Nephron progenitor cell (in vitro differentiated cells): ENCODE measurements around the gene CEP63.

ENCODE experiments used
- DNase-seq: peaks from one replicate; pipeline ENCODE4 v3.0.0; 2021
- H3K27ac Mint-ChIP-seq: 2 replicates; pipeline ENCODE4 v1.8.0; 2021; ENCODE audit warnings: mild to moderate bottlenecking, moderate library complexity, mixed read lengths
- H3K27me3 Mint-ChIP-seq: 2 replicates; pipeline ENCODE4 v1.8.0; 2021; ENCODE audit warnings: mild to moderate bottlenecking, low read depth, mixed read lengths; ENCODE audit not compliant: poor library complexity
- H3K36me3 Mint-ChIP-seq: 2 replicates; pipeline ENCODE4 v1.8.0; 2021; ENCODE audit warnings: low read depth, mixed read lengths
- H3K4me1 Mint-ChIP-seq: 2 replicates; pipeline ENCODE4 v1.8.0; 2021; ENCODE audit warnings: mixed read lengths
- H3K4me3 Mint-ChIP-seq: 2 replicates; pipeline ENCODE4 v1.8.0; 2021; ENCODE audit warnings: mild to moderate bottlenecking, moderate library complexity, mixed read lengths
- H3K9me3 Mint-ChIP-seq: 2 replicates; pipeline ENCODE4 v1.8.0; 2021; ENCODE audit warnings: mild to moderate bottlenecking, moderate library complexity, mixed read lengths
- TF ChIP-seq, protein P1 (sequence below): fragments of 200-600 bp; sonication (generic); IDR thresholded peaks from 2 replicates; pipeline ENCODE4 v1.5.0; 2021; ENCODE audit warnings: antibody characterized with exemption

CEP63 gene

DNA sequence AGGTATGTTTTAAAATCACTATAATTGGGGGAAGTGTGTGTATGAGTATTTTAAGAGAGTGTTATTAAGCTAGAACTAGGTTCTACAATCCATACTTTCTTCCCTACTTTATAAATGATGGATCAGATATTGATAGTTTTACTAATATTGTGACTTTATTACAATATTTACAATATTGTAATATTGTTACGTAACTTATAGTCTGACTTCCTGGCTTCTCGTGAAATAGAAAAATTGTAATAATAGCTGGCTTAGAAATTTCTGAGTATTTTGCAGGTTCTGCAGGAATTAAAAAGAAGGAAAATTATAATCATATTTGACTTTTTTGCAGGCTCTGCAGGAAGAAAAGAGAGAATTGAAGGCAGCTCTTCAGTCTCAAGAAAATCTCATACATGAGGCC is 60.0 kb downstream of the CEP63 start:
- H3K4me3 Mint-ChIP-seq, result no peak overlapping the region
- no peak overlapping the region for H3K27ac Mint-ChIP-seq
- H3K27me3 Mint-ChIP-seq, result no peaks in the 10 kb centered on the region

DNA sequence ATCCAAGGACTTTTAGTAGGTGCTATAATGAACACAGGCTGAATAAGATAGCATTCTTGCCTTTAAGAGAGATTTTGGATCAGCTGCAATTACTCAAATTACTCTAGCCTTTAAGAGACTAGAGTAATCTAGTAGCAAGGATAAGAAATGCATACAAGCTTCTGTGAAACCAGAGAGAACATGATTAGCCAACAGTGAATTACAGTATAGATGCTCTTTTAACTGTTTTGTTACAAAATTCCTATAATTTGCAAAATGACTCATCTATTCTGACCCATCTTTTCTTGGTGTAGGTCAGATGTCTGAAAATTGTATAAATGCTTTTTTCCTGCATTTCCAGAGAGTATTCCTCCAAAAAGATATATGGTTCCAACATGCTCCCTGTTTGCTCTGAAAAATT is 66.9 kb downstream of the CEP63 start:
- no peak for DNase-seq
- Mint-ChIP-seq H3K36me3 (peaks cover 66% of the 10 kb centered on the region), H3K4me1 (peaks cover 13% of the 10 kb centered on the region), H3K4me3 (no peak overlapping the region), H3K27ac (no peak overlapping the region), H3K27me3 (no peaks in the 10 kb centered on the region), H3K9me3 (no peaks in the 10 kb centered on the region)
- TF ChIP-seq, protein P1, sequence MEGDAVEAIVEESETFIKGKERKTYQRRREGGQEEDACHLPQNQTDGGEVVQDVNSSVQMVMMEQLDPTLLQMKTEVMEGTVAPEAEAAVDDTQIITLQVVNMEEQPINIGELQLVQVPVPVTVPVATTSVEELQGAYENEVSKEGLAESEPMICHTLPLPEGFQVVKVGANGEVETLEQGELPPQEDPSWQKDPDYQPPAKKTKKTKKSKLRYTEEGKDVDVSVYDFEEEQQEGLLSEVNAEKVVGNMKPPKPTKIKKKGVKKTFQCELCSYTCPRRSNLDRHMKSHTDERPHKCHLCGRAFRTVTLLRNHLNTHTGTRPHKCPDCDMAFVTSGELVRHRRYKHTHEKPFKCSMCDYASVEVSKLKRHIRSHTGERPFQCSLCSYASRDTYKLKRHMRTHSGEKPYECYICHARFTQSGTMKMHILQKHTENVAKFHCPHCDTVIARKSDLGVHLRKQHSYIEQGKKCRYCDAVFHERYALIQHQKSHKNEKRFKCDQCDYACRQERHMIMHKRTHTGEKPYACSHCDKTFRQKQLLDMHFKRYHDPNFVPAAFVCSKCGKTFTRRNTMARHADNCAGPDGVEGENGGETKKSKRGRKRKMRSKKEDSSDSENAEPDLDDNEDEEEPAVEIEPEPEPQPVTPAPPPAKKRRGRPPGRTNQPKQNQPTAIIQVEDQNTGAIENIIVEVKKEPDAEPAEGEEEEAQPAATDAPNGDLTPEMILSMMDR, result no peak

More for the DNA sequence above, 60.0 kb downstream of the CEP63 start:
- H3K9me3 Mint-ChIP-seq, result no peaks in the 10 kb centered on the region
- TF ChIP-seq, protein P1, result no peak
- peaks cover 7% of the 10 kb centered on the region for H3K4me1 Mint-ChIP-seq
- DNase-seq, result no peak
- H3K36me3 Mint-ChIP-seq, result peaks cover 53% of the 10 kb centered on the region

DNA sequence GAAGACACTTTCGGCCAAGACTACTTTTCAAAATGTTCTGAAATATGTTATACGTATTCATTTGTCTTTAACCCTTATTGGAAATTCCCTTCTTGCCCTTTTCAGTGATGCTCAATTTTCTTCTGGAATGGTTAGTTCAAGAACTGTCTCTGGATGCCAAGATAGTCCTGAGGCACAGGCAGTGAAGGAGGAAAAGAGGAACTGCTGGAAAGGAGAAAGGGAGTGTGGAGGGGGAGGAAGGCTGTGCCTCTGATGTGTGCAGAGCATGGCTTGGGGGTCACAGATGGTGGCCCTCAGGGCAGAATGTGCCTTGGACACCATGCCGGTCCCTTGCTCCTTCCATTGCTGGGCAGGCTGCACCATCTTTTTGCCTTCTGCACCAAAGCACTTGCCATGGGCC is 73.7 kb downstream of the CEP63 start:
- no peak overlapping the region for H3K4me3 Mint-ChIP-seq
- H3K27me3 Mint-ChIP-seq, result no peaks in the 10 kb centered on the region
- peaks cover 59% of the 10 kb centered on the region for H3K36me3 Mint-ChIP-seq
- TF ChIP-seq, protein P1, result no peak
- no peaks in the 10 kb centered on the region for H3K4me1 Mint-ChIP-seq
- no peak overlapping the region for H3K27ac Mint-ChIP-seq
- no peak for DNase-seq
- no peaks in the 10 kb centered on the region for H3K9me3 Mint-ChIP-seq

- Mint-ChIP-seq H3K36me3 (peaks cover 57% of the 10 kb centered on the region), H3K4me1 (no peaks in the 10 kb centered on the region), H3K27me3 (no peaks in the 10 kb centered on the region), H3K4me3 (no peak overlapping the region), H3K27ac (no peak overlapping the region), H3K9me3 (peaks cover 2% of the 10 kb centered on the region)
- no peak for DNase-seq
- TF ChIP-seq, protein P1, result no peak
These were observed 76.2 kb downstream of the CEP63 start for GRCh38 chr3:134562055-134562454.

DNA sequence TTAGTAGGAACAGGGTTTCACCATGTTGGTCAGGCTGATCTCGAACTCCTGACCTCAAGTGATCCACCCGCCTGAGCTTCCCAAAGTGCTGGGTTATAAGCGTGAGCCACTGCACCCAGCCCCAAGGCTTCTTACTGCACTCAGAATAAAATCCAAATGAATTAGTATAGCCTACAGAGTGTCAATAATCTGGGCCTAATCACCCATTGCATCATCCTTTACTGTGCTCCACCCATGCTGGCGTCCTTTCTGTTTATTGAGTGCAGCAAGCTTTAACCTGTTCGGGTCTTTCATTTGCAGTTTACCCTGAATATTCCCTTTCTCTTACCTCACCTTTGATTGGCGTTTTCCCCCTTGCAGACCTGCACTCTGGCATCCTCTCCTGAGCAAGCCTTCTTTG is 77.7 kb downstream of the CEP63 start:
- Mint-ChIP-seq H3K4me3 (no peak overlapping the region), H3K27me3 (no peaks in the 10 kb centered on the region), H3K36me3 (peaks cover 60% of the 10 kb centered on the region), H3K4me1 (no peaks in the 10 kb centered on the region), H3K27ac (no peak overlapping the region), H3K9me3 (peaks cover 11% of the 10 kb centered on the region)
- TF ChIP-seq, protein P1, result no peak
- no peak for DNase-seq

GRCh38 chr3:134564991-134565390 is 79.1 kb downstream of the CEP63 start:
- TF ChIP-seq, protein P1, result no peak
- peaks cover 25% of the 10 kb centered on the region for H3K9me3 Mint-ChIP-seq
- peaks cover 66% of the 10 kb centered on the region for H3K36me3 Mint-ChIP-seq
- no peak for DNase-seq
- no peak overlapping the region for H3K4me3 Mint-ChIP-seq
- H3K27me3 Mint-ChIP-seq, result no peaks in the 10 kb centered on the region
- no peak overlapping the region for H3K27ac Mint-ChIP-seq
- no peaks in the 10 kb centered on the region for H3K4me1 Mint-ChIP-seq
